Chondrocyte (in vitro differentiated cells): Measurements from ENCODE around the gene TYROBP. TPM values are rescaled to one million over a fixed set of nuclear protein-coding genes. Genes with fewer than 3 reads are reported as not detected.

Experiments
- DNase-seq: peaks from one replicate; pipeline ENCODE4 v3.0.0; 2021; ENCODE audit warnings: mixed read lengths, low spot score
- H3K27ac Mint-ChIP-seq: one replicate; pipeline ENCODE4 v1.8.0; 2021; ENCODE audit warnings: mild to moderate bottlenecking, moderate library complexity, mixed read lengths; ENCODE audit not compliant: unreplicated experiment
- H3K27me3 Mint-ChIP-seq: 2 replicates; pipeline ENCODE4 v1.8.0; 2021; ENCODE audit warnings: low read depth, mixed read lengths
- H3K36me3 Mint-ChIP-seq: 2 replicates; pipeline ENCODE4 v1.8.0; 2021; ENCODE audit warnings: low read depth, mixed read lengths
- H3K4me1 Mint-ChIP-seq: 2 replicates; pipeline ENCODE4 v1.8.0; 2021; ENCODE audit warnings: low read depth, mild to moderate bottlenecking, mixed read lengths
- H3K4me3 Mint-ChIP-seq: one replicate; pipeline ENCODE4 v1.8.0; 2021; ENCODE audit warnings: mild to moderate bottlenecking, moderate library complexity, mixed read lengths; ENCODE audit not compliant: unreplicated experiment
- H3K9me3 Mint-ChIP-seq: 2 replicates; pipeline ENCODE4 v1.8.0; 2021; ENCODE audit warnings: low read depth, mixed read lengths
- total RNA-seq: library from RNA; stranded (reverse); gene quantifications from 3 replicates; pipeline ENCODE4 v1.2.1, GENCODE V29; 2021
- TF ChIP-seq, protein P1 (sequence below): fragments of 200-600 bp; sonication (generic); IDR thresholded peaks from 2 replicates; pipeline ENCODE4 v1.5.0; 2021; ENCODE audit warnings: antibody characterized with exemption, mild to moderate bottlenecking, moderate library complexity

TYROBP gene
- total RNA-seq, 1 donor from 2014 or later, result not detected

DNA sequence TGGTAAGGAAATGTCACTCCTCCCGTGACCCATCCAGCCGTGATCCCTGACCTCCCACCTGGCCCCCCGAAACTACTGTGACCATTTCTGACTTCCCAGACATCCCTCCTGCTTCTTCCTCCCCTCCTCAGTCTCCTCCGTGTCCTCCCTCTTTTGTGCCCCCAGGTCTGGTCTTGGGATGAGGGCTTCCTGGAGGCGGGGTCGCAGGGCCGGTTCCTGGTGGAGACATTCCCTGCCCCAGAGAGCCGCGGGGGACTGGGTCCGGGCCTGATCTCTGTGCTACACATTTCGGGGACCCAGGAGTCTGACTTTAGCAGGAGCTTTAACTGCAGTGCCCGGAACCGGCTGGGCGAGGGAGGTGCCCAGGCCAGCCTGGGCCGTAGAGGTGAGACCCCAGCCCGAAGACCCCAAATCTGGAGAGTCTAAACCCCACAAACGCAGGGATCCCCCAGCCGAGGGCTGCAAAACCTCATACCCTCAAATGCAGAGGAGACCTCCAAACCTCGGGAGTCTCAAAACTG is 46.4 kb downstream of the TYROBP start:
- H3K27me3 Mint-ChIP-seq, result peaks cover 65% of the 10 kb centered on the region
- DNase-seq, result no peak
- no peak overlapping the region for H3K4me3 Mint-ChIP-seq
- H3K27ac Mint-ChIP-seq, result no peak overlapping the region
- TF ChIP-seq, protein P1, sequence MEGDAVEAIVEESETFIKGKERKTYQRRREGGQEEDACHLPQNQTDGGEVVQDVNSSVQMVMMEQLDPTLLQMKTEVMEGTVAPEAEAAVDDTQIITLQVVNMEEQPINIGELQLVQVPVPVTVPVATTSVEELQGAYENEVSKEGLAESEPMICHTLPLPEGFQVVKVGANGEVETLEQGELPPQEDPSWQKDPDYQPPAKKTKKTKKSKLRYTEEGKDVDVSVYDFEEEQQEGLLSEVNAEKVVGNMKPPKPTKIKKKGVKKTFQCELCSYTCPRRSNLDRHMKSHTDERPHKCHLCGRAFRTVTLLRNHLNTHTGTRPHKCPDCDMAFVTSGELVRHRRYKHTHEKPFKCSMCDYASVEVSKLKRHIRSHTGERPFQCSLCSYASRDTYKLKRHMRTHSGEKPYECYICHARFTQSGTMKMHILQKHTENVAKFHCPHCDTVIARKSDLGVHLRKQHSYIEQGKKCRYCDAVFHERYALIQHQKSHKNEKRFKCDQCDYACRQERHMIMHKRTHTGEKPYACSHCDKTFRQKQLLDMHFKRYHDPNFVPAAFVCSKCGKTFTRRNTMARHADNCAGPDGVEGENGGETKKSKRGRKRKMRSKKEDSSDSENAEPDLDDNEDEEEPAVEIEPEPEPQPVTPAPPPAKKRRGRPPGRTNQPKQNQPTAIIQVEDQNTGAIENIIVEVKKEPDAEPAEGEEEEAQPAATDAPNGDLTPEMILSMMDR, result no peak
- H3K4me1 Mint-ChIP-seq, result peaks cover 9% of the 10 kb centered on the region
- H3K36me3 Mint-ChIP-seq, result no peaks in the 10 kb centered on the region
- H3K9me3 Mint-ChIP-seq, result no peaks in the 10 kb centered on the region

DNA sequence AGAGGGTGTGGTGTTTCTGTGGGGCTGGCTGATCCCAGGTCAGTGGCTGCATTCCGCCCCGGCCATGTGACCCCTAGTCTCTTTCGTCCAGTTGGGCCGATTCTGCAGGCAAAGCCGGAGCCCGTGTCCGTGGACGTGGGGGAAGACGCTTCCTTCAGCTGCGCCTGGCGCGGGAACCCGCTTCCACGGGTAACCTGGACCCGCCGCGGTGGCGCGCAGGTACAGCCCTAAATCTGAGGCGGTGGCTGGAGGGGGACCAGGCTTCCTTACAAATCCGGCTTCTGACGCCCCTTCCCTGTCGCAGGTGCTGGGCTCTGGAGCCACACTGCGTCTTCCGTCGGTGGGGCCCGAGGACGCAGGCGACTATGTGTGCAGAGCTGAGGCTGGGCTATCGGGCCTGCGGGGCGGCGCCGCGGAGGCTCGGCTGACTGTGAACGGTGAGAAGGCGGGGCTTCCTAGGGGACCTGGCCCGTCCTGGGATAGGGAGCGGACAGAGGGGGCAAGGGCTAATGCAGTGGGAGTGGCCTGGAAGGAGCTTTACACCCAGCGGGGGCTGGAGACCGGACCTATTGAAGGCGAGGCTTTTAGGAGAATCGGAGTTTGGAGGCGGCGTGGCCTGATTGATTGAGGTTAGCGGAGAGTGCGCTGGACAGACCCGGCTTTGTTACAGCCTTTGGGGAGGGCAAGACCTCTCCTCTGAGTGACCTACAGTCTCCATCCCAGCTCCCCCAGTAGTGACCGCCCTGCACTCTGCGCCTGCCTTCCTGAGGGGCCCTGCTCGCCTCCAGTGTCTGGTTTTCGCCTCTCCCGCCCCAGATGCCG is 47.1 kb downstream of the TYROBP start:
- no peaks in the 10 kb centered on the region for H3K36me3 Mint-ChIP-seq
- TF ChIP-seq, protein P1, result no peak
- H3K4me1 Mint-ChIP-seq, result peaks cover 9% of the 10 kb centered on the region
- peaks cover 60% of the 10 kb centered on the region for H3K27me3 Mint-ChIP-seq
- no peak for DNase-seq
- peak overlapping the region; percentile 20 for H3K4me3 Mint-ChIP-seq
- H3K9me3 Mint-ChIP-seq, result no peaks in the 10 kb centered on the region
- no peak overlapping the region for H3K27ac Mint-ChIP-seq

- no peaks in the 10 kb centered on the region for H3K9me3 Mint-ChIP-seq
- H3K27ac Mint-ChIP-seq, result no peak overlapping the region
- TF ChIP-seq, protein P1, result no peak
- no peak for DNase-seq
- peaks cover 9% of the 10 kb centered on the region for H3K4me1 Mint-ChIP-seq
- H3K27me3 Mint-ChIP-seq, result peaks cover 59% of the 10 kb centered on the region
- no peaks in the 10 kb centered on the region for H3K36me3 Mint-ChIP-seq
- no peak overlapping the region for H3K4me3 Mint-ChIP-seq
Observed at GRCh38 chr19:35860436-35860817, 47.7 kb downstream of the TYROBP start.

DNA sequence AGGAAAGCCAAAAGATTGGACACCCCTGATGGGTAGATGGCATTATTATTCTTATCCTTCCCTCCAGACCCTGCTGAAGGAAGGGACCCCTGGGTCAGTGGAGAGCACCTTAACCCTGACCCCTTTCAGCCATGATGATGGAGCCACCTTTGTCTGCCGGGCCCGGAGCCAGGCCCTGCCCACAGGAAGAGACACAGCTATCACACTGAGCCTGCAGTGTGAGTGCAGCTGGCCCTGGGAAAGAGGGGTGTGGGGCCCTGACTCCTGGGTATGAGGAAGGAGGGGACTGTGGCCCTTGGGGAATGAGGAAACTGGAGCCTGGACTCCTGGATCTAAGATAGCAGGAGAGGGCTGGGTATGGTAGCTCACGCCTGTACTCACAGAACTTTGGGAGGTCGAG is 48.7 kb downstream of the TYROBP start:
- peaks cover 9% of the 10 kb centered on the region for H3K4me1 Mint-ChIP-seq
- H3K27ac Mint-ChIP-seq, result no peak overlapping the region
- DNase-seq, result no peak
- H3K36me3 Mint-ChIP-seq, result no peaks in the 10 kb centered on the region
- no peak overlapping the region for H3K4me3 Mint-ChIP-seq
- peaks cover 63% of the 10 kb centered on the region for H3K27me3 Mint-ChIP-seq
- H3K9me3 Mint-ChIP-seq, result no peaks in the 10 kb centered on the region
- TF ChIP-seq, protein P1, result no peak

GRCh38 chr19:35858311-35858710 is 49.8 kb downstream of the TYROBP start:
- TF ChIP-seq, protein P1, result no peak
- Mint-ChIP-seq H3K4me3 (no peak overlapping the region), H3K9me3 (no peaks in the 10 kb centered on the region), H3K27me3 (peaks cover 68% of the 10 kb centered on the region), H3K27ac (no peak overlapping the region), H3K4me1 (peaks cover 9% of the 10 kb centered on the region), H3K36me3 (no peaks in the 10 kb centered on the region)
- no peak for DNase-seq
